ENCODE measurements around the gene DST.

DNA sequence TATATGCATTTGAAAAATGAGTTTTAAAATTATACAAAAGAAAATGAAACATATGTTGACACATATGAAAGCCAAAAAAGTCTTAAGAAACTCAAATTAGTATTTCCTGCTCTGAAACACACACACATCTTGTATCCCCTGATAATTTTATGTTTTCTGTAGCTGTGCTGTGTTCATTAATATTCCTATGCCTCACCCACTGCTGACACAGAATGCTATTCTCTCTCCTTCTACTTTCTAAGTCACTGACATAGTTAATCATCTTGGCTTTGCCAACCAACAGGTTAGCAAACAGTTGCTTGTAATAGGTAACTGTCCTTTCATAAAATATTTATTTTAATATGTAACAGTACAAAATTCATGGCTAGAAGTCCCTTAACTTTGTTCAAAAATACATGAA, 140.7 kb downstream of the DST start:
- TF ChIP-seq CTCF (IDR thresholded peaks at IDR 0.05; ENCODE audit: poor library complexity) (no peak), EZH2 (IDR thresholded peaks at IDR 0.05; ENCODE audit: borderline replicate concordance) (no peak)

Measured in hepatocyte (in vitro differentiated cells).